ENCODE results near the gene TTC27. TPM values are rescaled to one million over a fixed set of nuclear protein-coding genes. Genes with fewer than 3 reads are reported as not detected.
"Not testable (repeated sequence)": the region's sequence is repeated elsewhere in the genome, so short reads cannot be mapped to it uniquely, and the experiment has no call there.

Gene TTC27
- total RNA-seq, 8 experiments from 2014 or later: 11.6 to 41.3 (median 16.5) TPM

DNA sequence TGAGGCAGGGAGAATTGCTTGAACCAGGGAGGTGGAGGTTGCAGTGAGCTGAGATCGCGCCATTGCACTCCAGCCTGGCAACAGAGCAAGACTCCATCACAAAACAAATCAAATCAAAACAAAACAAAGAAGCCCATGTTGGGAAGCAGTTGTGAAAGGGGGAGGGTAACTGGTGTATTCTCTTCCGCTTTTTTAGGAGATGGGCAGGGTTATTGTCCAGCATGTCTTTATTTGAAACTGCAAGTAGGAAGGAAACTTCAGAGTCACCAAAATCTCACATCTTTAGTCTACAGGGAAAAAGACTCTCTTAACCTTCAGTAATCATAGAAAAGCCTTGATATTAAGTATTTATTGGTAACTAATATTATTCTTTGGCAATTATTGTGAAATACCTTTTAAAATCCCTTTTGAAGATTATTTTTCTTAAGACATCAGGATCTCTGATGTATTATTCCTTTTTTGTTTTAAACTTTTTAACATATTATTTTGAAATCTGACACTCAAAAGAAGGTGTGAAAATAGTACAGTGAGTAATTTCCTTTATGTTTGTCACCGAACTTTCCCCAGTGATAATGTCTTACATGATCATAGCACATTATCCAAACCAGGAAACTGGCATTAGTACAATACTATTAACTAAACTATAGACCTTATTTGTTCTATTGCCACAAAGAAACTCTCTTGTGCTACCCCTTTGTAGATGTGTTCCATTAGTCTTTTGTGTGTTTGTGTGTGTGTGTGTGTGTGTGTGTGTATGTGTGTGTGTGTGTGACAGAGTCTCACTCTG is 234.6 kb downstream of the TTC27 start:
- no peak for ATAC-seq (replicated peaks in 6 of 8)
- 67 to 100% (median 86%) methylated on average over 1 to 4 of the region's 4 CpGs; no CpG with 5 or more reads in 3 of the 10 experiments for WGBS, 10 experiments
- H3K27ac ChIP-seq: no peak overlapping the region
- H3K4me3 ChIP-seq: no peak overlapping the region
- peaks cover 5 to 19% of the 10 kb centered on the region in 2 donors for H3K4me1 ChIP-seq (replicated peaks in 1 of 2)
- in situ Hi-C loops (cut with MboI; ENCODE audit: low pct_unique_long_range_greater_than_20kb in 2 of 9, low sequenced_read_pairs in 9 of 9, unreplicated experiment in 9 of 9): no loop called here

DNA sequence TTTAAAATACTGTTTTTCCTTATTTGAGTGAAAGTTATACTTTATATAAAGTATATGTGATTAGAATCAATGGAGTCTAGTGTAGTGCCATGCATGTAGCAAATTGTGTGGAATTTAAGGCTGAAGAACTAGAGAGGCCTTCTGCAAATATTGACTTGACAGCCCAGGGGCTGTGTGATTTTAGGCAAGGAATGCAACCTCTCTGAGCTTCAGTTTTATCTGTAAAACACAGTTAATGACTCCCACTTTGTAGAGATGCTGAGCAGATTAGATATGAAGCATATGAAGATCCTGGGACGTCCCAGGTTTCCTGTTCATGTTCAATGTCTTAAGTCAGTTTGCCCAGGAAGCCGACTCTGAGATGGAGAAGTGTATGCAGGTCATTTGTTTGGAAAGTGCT is 235.5 kb downstream of the TTC27 start:
- no peak overlapping the region for H3K27ac ChIP-seq
- no peak overlapping the region for H3K4me3 ChIP-seq
- WGBS, 10 experiments: 29 to 100% (median 79%) methylated on average over 1 to 2 of the region's 2 CpGs; no CpG with 5 or more reads in 4 of the 10 experiments
- peaks cover 5 to 19% of the 10 kb centered on the region in 2 donors for H3K4me1 ChIP-seq (replicated peaks in 1 of 2)
- in situ Hi-C loops (cut with MboI; ENCODE audit: low pct_unique_long_range_greater_than_20kb in 2 of 9, low sequenced_read_pairs in 9 of 9, unreplicated experiment in 9 of 9): no loop called here
- ATAC-seq (replicated peaks in 6 of 8): no peak

- no peak overlapping the region for H3K4me3 ChIP-seq
- in situ Hi-C loops (cut with MboI; ENCODE audit: low pct_unique_long_range_greater_than_20kb in 2 of 9, low sequenced_read_pairs in 9 of 9, unreplicated experiment in 9 of 9): no loop called here
- peaks cover 5 to 19% of the 10 kb centered on the region in 2 donors for H3K4me1 ChIP-seq (replicated peaks in 1 of 2)
- peak overlapping the region in 1 of 2 donors; percentile 41 for H3K27ac ChIP-seq
- 60 to 97% (median 80%) methylated on average over 1 to 5 of the region's 7 CpGs; no CpG with 5 or more reads in 5 of the 10 experiments for WGBS, 10 experiments
- peak in 4 of 8 experiments; percentile 6 to 48 (median 20) for ATAC-seq (replicated peaks in 6 of 8)
Measured at GRCh38 chr2:32863803-32864202, 236.0 kb downstream of the TTC27 start.

DNA sequence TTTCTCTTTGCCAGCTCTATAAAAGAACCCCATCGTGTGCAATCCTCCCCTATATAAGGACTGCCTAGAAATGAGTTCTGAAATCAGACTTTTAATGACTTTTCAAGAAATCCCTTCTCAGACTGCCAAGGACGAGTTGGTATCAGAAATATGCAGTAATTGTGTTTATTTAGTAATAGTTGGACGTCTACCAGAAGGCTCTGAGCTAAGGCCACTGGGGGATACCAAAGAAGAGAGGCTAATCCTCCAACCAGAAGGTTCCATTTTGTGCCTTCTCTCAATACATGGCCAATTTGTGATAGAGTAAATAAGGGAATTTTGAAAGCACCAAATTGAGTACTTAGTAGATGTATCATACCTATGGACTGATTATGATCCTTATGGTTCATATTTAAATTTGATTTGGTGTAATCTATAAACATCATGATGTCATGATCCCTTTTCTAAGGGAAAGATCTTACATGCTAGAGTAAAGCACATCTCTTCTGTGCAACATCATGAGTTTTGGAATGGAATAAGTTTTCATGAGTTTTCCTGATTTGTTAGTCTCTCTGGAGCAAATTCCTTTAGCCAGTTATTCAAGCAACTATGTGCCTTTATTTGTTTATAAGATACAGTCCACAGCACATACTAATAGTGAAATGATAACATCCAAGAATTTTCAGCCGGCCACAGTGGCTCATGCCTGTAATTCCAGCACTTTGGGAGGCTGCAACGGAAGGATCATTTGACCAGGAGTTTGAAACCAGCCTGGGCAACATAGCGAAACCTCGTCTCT is 236.7 kb downstream of the TTC27 start:
- no peak for ATAC-seq (replicated peaks in 6 of 8)
- Histone ChIP-seq H3K27ac (no peak overlapping the region), H3K4me3 (no peak overlapping the region), H3K4me1 (replicated peaks in 1 of 2) (peaks cover 5 to 19% of the 10 kb centered on the region in 2 donors)
- in situ Hi-C loops (cut with MboI; ENCODE audit: low pct_unique_long_range_greater_than_20kb in 2 of 9, low sequenced_read_pairs in 9 of 9, unreplicated experiment in 9 of 9): no loop called here
- WGBS, 10 experiments: 7 to 94% (median 69%) methylated on average over 2 to 7 of the region's 7 CpGs; no CpG with 5 or more reads in 1 of the 10 experiments

GRCh38 chr2:32865399-32866068 is 237.7 kb downstream of the TTC27 start:
- ATAC-seq (replicated peaks in 6 of 8): peak in 6 of 8 experiments; percentile 28 to 95 (median 92)
- Histone ChIP-seq H3K4me1 (replicated peaks in 1 of 2) (peaks cover 5 to 19% of the 10 kb centered on the region in 2 donors), H3K4me3 (no peak overlapping the region), H3K27ac (peak overlapping the region in 1 of 2 donors; percentile 1)
- in situ Hi-C loops (cut with MboI; ENCODE audit: low pct_unique_long_range_greater_than_20kb in 2 of 9, low sequenced_read_pairs in 9 of 9, unreplicated experiment in 9 of 9): no loop called here
- 23 to 88% (median 75%) methylated on average over 1 to 3 of the region's 3 CpGs; no CpG with 5 or more reads in 2 of the 10 experiments for WGBS, 10 experiments

- H3K4me1 ChIP-seq (replicated peaks in 1 of 2): peaks cover 5 to 19% of the 10 kb centered on the region in 2 donors
- H3K4me3 ChIP-seq; in situ Hi-C loops (cut with MboI; ENCODE audit: low pct_unique_long_range_greater_than_20kb in 2 of 9, low sequenced_read_pairs in 9 of 9, unreplicated experiment in 9 of 9); H3K27ac ChIP-seq; ATAC-seq (replicated peaks in 6 of 8): not testable (repeated sequence)
- 67 to 100% (median 86%) methylated on average over 1 of the region's 1 CpG; no CpG with 5 or more reads in 2 of the 10 experiments for whole genome bisulfite sequencing, 10 experiments
Measured at GRCh38 chr2:32866462-32866861, 238.6 kb downstream of the TTC27 start.

All from motor neuron (in vitro differentiated cells).